Prostate gland (tissue), 2 donors: Measurements from ENCODE around the gene DLK1.

Experiments
- CTCF ChIP-seq, 4 experiments: fragments of 200-600 bp in 2 of 4; fragments of 450-650 bp in 2 of 4; sonication (generic) in 2 of 4; IDR thresholded peaks; 1 replicate in 3 of 4; 2 replicates in 1 of 4; pipeline ENCODE4 v1.5.1; 2016 to 2019; ENCODE audit warnings: antibody characterized with exemption in 4 of 4, mild to moderate bottlenecking in 2 of 4, moderate library complexity in 2 of 4
- POLR2AphosphoS5 ChIP-seq: sonication (generic); formaldehyde crosslinking; IDR thresholded peaks from one replicate; pipeline ENCODE4 v1.6.1; 2017; ENCODE audit warnings: antibody characterized with exemption

GRCh38 chr14:100748944-100749343, 22.3 kb downstream of the DLK1 start:
- TF ChIP-seq CTCF (IDR thresholded peaks at IDR 0.05) (no peak), POLR2AphosphoS5 (no peak)
